Activated CD8-positive, alpha-beta memory T cell treated with anti-CD3 and anti-CD28 coated beads, Interleukin-2, amount 50 U/mL, for 1 hour (primary cell): ENCODE measurements around the gene KDM1A.
"Not testable (repeated sequence)": the region's sequence is repeated elsewhere in the genome, so short reads cannot be mapped to it uniquely, and the experiment has no call there.

Source experiments
- DNase-seq: peaks from one replicate; pipeline ENCODE4 v3.0.0-alpha.2; 2020; ENCODE audit errors: extremely low read depth

The KDM1A gene

DNA sequence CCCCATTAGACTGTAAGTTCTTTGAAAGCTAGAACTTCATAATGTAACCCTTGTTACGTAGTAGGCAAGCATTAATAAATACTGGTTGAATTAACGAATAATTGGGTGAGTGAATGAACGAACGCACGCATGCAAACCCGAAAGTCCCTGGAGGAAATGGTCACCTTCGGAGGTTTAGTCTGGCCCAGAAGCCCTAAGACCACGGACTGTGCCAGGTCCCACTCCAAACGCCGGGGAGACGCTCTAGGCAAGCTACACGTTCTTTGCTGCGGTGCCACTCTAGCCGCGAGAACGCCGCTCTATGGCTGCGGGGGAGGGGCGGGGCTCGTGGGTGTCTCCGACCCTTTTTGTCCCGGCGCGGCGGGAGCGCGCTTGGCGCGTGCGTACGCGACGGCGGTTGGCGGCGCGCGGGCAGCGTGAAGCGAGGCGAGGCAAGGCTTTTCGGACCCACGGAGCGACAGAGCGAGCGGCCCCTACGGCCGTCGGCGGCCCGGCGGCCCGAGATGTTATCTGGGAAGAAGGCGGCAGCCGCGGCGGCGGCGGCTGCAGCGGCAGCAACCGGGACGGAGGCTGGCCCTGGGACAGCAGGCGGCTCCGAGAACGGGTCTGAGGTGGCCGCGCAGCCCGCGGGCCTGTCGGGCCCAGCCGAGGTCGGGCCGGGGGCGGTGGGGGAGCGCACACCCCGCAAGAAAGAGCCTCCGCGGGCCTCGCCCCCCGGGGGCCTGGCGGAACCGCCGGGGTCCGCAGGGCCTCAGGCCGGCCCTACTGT lies at the start of gene KDM1A:
Gene KDM1A (plus strand): TSS at position 375 of the 769 bp plus-strand sequence. CDS start 129 bp downstream, at position 504.
- peak; percentile 83 for DNase-seq

DNA sequence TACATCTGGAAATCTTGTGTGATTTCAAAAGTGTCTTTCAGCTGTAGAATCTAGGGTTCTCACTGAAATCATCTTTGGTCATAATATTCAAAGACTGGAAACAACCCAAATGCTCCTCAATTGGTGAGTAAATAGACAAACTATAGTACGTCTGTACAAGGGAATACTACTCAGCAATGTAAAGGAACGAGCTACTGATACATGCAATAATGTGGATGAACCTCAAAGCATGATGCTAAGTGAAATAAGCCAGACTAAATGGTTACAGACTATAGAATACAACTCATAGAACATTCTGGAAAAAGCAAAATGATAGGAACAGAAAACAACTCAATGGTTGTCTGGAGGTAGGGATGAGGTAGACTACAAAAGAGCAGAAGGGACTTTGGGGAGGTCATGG lies 49.2 kb upstream of the KDM1A start:
- no peak for DNase-seq

DNA sequence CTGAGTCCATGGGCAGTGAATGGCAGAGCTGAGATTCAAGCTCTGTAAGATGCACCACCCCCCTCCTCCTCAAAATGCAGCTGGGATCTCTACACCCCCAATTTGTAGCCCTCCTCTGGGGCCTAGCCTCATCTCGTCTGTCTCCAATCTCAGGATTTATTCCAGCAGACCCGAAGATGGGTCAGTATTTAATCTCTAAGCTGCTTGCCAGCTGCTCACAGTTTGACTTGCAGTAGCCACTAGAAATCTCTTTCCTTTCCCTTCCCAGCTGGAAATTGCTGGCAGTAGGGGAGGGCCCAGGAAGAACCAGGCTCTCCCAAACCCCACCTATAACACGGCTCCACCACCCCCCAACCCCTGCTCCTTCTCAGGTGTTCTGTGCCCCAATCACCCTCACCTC lies 48.1 kb upstream of the KDM1A start:
- no peak for DNase-seq

DNA sequence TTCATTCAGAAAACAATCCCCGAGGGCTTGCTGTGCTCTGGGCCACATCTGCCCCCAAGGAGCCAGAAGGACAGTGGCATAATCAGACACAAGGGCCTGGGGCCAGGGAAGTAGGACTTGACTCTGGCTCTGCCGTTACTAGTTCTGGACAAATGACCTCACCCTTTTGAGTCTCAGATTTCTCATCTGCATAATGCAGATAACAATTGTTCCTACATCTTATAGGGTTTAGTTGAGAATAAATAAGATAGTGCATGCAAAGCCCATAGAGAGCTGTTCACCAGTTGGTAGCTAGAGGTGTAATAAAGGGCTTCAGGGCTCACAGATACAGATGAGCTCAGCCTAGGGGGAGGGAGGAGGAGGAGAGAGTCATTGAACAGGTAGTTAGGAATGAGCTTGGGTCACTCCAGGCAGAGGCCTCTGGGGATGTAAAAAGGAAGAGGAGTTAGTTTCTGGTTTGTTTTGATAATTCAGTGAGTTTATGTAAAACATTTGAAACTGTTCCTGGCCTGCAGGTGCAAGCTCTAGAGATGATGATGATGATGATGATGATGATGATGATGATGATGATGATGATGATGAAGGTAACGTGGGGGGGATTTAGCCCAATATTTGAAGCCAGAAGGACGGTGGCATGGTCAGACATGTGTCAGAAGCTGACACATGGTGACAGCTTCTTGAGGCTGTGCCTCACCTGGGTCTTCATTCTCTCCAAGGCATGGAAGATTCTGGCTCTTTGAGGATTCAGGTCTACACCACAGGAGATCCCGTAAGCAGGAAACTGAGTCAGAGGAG lies 47.5 kb upstream of the KDM1A start:
- DNase-seq: no peak

DNA sequence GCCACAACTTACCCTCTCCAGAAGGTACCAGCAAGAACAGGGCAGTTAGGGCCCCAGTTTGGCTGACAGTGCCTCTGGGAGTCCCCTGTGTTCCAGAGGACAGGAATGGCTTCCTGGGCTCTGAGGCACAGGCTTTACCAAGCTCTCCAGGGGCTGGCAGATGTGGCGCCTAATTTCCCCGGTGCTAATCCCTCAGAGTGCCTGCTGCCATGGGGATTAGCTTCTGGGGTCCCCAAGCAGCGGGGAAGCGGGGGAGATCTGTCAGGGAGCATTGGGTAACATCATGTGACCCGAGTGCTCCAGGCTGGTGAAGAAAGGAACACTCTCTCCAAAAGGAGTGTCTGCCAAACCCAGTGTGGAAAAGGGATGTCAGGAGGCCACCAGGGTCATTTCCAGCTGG lies 46.5 kb upstream of the KDM1A start, which contains the start of gene LACTBL1:
Gene LACTBL1 (minus strand): TSS at position 107 of the 400 bp plus-strand sequence. CDS start 550 bp downstream, outside the sequence.
- no peak for DNase-seq

DNA sequence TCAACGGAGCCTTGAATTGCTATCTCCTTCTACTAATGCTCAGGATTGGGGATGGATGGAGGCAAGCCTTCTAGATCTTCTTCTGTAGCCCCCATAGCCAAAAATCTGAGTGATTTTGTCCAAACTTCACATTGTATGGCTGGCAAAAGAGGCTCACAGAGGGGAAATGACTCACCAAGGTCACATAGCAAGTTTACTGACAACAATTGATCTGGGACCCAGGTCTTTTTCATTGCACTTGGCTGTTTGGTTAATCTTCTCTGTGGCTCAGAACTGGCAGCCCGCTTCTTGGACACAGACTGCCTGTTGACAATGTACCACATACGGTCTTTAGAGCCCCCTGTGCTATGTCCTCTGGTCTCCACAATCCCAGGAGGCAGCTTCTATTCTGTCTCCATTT lies 43.6 kb upstream of the KDM1A start:
- no peak for DNase-seq

DNA sequence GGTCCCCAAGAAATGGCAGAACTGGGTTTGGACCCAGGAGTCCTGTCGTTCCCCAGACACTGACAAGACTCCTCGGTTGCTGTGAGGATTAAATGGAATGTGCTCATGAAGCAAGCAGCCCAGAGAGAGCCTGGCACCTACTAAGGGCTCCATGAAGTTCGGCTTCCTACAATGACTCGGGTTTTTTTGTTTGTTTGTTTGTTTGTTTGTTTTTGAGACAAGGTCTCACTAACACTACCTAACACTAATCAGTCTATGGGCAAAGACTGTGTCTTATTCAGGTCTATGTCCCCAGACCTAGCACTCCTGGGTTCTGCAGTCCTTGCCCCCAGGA lies 43.2 kb upstream of the KDM1A start:
- no peak for DNase-seq

DNA sequence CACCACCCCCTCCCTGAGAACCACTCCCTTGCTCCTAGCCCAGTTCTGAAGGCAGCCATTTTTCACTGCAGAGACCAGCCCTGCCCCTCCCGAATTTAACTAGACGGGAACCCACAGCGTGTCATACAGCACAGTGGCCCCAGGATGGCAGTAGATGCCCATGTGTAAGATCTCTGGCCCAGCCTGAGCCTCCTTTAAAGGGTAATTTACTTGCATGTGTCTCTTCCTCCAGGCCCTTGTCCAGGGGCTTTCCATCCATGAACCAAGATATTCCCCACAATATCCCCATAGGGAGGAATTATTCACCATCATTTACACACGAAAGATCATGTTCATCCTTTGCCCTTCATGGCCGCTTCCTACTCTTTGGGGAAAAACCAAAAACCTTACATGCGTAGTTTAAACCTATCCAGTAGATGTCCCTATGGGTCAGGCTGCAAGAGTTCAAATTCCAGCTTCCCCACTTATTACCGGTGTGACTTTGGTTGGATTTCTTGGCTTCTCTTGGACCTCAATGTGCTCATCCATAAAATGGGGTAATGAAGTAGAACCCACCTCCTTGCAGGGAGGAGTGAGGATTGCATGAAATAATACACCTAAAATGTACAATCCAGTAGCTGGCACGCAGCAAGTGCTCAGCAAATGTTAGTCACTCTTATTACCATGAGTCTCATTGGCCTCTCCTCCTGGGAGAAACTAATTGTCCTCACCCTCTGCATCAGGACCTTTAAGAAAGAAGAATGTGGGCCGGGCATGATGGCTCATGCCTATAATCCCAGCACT lies 42.6 kb upstream of the KDM1A start:
- DNase-seq: no peak

DNA sequence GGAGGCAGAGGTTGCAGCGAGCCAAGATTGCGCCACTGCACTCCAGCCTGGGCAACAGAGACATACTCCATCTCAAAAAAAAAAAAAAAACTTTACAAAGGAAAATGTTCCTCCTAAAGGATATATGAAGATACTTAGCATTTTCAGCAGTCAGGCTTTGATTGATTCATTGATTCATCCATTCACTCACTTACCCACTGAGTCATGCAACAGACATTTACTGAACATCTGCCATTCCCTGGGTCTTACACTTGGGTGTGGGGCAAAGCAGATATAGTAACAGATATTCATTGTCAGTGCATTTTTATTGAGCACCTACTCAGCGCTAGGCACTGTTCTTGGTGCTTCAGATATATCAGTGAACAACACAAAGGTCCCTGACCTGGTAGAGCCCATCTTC lies 41.0 kb upstream of the KDM1A start:
- DNase-seq: no peak

DNA sequence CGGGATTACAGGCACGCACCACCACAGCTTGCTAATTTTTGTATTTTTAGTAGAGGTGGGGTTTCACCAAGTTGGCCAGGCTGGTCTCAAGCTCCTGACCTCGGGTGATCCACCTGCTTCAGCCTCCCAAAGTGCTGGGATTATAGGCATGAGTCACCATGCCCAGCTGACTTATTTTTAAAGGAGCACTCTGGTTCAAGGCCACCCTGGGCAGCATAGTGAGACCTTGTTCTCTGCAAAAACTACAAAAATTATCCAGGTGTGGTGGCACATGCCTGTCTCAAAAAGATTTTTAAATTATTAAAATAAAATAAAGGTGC lies 38.8 kb upstream of the KDM1A start:
- not testable (repeated sequence) for DNase-seq

DNA sequence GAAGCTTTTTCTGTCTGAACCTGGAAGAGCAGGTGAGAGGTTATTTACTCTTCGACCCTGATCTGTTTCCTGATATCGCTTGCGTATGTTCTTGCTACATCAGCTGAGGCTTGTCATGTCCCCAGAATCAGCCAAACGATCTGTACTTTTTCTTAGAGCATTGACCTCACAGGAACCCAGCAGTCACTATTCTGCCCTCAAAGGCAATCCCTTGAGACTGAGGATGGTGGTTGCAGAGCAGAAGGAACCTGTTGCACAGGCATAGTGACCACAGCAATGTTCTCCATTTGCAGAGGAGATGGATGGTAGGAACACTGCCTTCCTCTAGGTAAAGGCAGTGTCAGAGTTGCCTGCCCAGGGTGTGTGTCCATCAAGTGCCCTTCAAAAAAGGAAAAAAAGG lies 35.3 kb upstream of the KDM1A start:
- DNase-seq: no peak

DNA sequence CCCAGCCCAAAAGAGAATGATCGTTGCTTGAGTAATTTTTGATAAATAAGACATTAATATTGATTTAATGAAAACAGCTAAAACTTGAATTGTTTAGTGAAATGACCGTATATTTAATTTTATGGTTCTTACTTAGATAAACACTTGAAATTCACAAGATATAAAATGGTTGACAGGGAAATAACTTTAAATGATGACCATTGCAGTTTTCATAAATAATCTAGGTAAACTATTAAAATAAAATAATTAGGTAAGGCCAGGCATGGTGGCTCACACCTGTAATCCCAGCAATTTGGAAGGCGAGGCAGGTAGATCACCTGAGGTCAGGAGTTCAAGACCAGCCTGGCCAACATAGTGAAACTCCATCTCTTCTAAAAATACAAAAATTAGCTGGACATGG lies 26.9 kb upstream of the KDM1A start:
- not testable (repeated sequence) for DNase-seq

DNA sequence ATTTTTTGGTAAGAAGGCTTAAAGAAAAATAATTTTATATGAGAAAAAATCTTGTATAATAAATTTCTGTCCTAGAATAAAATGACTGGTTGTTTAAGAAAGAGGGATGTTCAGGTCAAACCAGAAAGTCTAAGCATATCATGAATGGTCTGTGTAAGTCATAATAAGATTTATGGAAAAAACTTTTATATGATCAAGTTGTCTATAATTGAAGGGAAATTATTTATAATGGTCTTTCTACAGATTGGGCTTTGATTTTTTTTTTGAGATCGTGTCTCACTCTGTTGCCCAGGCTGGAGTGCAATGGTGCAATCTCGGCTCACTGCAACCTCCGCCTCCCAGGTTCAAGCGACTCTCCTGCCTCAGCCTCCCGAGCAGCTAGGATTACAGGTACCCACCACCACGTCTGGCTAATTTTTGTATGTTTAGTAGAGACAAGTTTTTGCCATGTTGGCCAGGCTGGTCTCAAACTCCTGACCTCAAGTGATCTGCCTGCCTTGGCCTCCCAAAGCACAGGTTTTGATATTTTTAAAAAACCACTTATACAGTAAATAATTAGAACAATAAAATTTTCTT lies 26.0 kb upstream of the KDM1A start:
- DNase-seq: not testable (repeated sequence)

DNA sequence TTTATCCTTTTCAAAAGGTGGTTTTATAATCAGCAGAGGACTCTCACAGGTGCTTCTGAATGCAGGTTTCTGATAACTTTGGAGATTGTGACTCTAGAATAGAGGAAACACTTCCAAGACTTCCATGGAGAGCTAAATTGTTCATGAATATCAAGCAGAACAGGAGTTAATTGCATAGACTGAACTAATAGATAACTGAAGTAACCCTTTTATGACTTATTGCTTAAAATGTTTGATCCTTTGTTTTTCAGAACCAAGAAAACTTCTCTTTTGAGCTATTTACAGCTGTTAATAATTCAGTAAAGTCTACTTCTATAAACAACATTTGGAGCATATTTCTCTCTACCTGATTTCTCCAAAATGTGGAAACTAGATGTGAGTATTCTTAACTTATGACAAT lies 23.5 kb upstream of the KDM1A start:
- no peak for DNase-seq

DNA sequence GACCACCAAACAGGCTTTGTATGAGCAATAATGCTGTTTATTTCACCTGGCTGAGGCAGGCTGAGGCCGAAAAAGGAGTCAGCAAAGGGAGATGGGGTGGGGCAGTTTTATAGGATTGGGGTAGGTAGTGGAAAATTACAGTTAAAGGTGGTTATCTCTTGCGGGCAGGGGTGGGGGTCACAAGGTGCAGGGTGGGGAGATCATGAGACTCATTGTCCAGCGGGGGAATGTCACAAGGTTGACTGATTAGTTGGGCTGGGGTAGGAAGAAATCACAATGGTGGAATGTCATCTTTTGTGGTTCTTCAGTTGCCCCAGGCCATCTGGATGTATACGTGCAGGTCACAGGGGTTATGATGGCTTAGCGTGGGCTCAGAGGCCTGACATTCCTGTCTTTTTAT lies 21.7 kb upstream of the KDM1A start:
- DNase-seq: not testable (repeated sequence)

DNA sequence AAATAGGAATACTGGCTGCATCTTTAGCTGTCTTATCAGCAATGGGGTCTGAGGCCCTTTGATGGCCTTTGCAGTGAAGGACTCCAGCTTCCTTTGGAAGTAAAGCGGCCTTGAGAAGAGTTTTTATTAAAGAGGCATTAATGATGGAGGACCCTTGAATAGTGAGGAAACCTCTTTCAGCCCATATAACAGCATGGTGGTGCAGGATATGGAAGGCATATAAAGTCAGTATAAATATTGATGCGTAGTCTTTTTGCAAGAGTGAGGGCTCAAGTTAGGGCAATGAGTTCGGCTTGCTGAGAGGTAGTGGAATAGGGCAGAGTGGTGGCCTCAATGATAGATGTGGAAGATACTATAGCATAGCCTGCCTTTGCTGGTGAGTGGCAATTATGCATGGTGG lies 19.1 kb upstream of the KDM1A start:
- DNase-seq: not testable (repeated sequence)

DNA sequence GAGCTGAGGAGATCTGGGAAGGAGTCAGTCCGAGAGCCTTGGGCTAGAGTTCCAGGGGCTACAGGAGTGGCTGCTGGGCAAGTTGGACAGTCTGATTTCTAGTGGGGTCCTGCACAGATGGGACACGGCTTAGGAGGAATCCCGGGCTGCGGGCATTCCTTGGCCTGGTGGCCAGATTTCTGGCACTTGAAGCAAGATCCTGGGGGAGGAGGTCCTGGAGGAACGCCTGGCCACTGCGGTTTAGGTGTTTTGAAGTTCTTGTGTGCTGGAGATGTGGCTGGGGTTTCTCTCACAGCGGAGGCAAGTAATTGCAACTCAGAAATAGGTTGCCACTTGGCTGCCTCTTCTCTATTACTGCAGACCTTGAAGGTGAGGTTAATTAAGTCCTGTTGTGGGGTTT lies 17.1 kb upstream of the KDM1A start:
- DNase-seq: not testable (repeated sequence)

DNA sequence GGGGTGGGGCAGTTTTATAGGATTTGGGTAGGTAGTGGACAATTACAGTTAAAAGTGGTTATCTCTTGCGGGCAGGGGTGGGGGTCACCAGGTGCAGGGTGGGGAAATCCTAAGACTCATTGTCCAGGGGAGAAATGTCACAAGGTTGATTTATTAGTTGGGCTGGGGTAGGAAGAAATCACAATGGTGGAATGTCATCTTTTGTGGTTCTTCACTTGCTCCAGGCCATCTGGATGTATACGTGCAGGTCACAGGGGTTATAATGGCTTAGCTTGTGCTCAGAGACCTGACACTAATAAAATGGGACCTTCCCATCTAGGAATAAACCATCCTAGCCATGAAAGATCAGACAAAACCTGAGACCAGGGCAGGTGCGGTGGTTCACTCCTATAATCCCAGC lies 15.2 kb upstream of the KDM1A start:
- no peak for DNase-seq

DNA sequence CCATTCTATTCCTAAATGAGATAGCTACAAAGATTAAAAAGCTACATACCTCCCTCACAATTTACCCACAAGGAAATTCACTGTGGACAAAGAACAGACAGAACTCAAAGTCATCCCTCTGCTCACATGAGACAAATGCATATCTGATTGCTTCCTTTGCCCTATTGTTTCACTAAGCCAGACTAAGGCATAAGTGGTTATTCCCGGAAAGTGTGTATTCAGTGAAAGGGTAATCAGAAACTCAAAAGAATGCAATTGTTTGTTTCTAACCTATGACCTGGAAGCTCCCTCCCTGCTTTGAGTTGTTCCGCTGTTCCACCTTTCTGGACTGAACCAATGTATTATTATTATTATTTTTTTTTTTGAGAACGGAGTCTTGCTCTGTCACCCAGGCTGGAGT lies 14.5 kb upstream of the KDM1A start:
- DNase-seq: not testable (repeated sequence)

DNA sequence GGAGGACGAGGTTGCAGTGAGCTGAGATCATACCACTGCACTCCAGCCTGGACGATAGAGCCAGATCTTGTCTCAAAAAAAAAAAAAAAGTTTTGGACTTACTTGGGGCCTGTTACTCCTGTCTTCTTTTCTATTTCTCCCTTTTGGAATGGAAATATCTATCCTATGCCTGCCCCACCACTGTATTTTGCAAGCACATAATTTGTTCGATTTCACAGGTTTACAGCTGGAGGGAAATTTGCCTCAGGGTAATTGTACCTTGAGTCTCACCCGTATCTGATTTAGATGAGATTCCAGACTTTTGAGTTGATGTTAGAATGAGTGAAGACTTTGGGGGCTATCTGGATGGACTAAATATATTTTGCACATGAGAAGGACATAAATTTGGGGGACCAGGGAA lies 12.2 kb upstream of the KDM1A start:
- DNase-seq: no peak

DNA sequence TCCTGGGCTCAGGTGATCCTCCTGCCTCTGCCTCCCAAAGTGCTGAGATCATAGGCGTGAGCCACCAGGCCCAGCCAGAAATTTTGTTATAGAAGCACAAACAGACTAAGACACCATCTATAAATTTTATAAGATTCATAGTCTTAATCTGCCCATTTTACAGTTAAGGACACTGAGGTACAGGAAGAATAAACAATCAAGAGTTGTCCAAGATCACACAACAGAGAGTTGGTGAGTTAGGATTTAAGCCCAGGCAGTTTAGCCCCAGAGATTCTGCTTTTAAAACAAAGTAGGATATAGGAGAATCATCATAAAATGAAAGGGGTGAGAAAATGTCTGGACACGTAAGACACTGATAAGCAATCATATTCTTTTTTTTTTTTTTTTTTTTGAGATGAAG lies 10.4 kb upstream of the KDM1A start:
- no peak for DNase-seq

DNA sequence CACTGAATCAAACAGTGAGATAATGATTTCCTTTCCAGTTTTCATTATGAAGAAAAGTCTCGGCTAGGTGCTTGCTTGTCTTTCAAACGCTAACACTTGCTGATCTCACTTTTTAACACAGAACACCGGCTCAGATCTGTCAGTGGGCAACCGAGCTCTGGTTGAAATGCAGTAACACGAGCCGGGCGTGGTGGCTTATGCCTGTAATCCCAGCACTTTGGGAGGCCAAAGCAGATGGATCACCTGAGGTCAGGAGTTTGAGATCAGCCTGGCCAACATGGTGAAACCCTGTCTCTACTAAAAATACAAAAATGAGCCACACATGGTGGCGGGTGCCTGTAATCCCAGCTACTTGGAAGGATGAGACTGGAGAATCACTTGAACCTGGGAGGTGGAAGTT lies 9.2 kb upstream of the KDM1A start:
- DNase-seq: not testable (repeated sequence)
